ENCODE measurements around the gene CCDC146. TPM values are rescaled to one million over a fixed set of nuclear protein-coding genes. Genes with fewer than 3 reads are reported as not detected.

CCDC146 gene
- total and polyA plus RNA-seq, 9 of the 15 experiments (the other 6 are each of a cell fraction or from before 2014, with no cell fraction given) = 0.10 to 0.98 (median 0.26) TPM; not detected in 1

- TF ChIP-seq ZNF609 (CRISPR knock-in tag; IDR thresholded peaks at IDR 0.05; ENCODE audit: borderline replicate concordance) (no peak), ZFP36 (IDR thresholded peaks at IDR 0.05; ENCODE audit: low read depth, low read length, partially characterized antibody) (no peak), NFIX (CRISPR knock-in tag; IDR thresholded peaks at IDR 0.05; ENCODE audit: low read depth) (no peak), ZNF311 (CRISPR knock-in tag; IDR thresholded peaks at IDR 0.05) (no peak), POLR2G (IDR thresholded peaks at IDR 0.05; ENCODE audit: low read depth, low read length) (no peak), SMAD3 (CRISPR knock-in tag; conservative IDR thresholded peaks at IDR 0.05) (no peak), ATF4 (CRISPR knock-in tag; IDR thresholded peaks at IDR 0.05) (no peak)
These were observed 190.7 kb downstream of the CCDC146 start (continued) for GRCh38 chr7:77313085-77313484.

All from K562 (cell line).